ENCODE measurements around the gene FANCC.
"Not testable (repeated sequence)": the region's sequence is repeated elsewhere in the genome, so short reads cannot be mapped to it uniquely, and the experiment has no call there.

FANCC gene

GRCh38 chr9:95225726-95226106, 91.8 kb downstream of the FANCC start:
- DNase-seq: no peak

DNA sequence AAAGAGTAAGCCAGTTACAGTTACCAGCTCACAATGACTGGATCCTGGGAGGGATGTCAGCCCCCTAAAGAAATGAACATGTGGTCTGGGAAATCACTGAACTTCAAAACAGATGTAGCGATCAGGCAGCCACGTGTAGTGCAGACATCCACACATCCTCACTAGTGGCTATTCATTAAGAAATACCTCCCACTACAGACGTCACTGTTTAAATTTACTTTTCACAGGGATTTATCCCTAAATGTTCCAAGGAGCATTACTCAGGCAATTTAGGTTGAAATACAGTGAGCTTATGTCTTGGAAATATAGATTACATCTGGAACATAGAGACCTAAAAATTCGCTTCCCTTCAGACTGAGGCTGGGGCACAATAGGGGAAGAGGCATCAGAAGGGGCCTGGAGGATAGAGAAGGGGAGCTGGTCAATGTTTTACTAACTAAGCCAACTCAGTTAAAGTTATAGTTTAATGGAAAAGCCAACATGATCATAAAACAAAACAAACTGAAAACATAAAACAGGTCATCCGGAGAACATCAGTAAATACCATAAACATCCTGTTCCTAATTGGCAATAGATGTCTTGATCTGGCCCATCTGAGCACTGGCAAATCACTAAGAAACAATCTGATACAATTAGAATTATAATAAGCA, 92.3 kb downstream of the FANCC start:
- no peak for DNase-seq

- no peak for DNase-seq
Observed at GRCh38 chr9:95224376-95225019, 93.0 kb downstream of the FANCC start.

- not testable (repeated sequence) for DNase-seq
Observed at GRCh38 chr9:95220352-95220751, 97.2 kb downstream of the FANCC start.

DNA sequence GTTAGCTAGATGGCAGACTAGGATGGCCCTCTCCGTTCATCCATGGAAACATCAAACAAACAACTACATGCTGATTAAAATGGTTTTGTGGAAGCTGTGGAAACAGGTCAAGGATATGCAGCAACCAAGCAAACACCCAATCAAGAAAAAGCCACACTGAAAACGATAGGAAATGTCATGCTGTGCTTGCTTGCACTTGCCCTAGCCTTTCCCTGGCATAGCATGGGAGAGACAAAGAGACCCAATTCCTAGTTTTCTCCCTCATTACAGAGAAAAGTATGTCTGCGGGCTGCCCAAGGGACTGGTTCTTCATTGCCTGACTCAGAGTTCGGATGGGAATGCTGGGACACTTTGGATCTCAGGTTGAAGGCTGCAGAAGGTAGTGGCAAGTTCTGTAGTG, 98.7 kb downstream of the FANCC start:
- no peak for DNase-seq

DNA sequence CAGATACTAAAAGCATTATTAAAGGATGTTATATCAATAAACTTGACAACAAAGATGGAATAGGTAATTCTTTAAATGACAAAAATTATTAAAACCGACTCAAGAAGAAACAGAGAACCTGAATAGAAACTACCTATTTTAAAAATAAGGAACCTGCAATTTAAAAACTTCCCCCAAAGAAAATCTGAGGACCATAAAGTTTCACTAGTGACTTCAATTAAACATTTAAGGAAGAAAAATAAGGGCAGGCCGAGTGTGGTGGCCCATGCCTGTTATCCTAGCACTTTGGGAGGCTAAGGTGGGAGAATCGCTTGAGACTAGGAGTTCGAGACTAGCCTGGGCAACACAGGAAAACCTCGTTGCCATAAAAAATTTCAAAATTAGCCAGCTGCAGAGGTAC, 99.6 kb downstream of the FANCC start:
- no peak for DNase-seq

- DNase-seq: no peak
Observed at GRCh38 chr9:95215336-95215898, 102.1 kb downstream of the FANCC start.

- DNase-seq: no peak
Observed at GRCh38 chr9:95213117-95213516, 104.4 kb downstream of the FANCC start.

- DNase-seq: no peak
Observed at GRCh38 chr9:95211028-95211427, 106.5 kb downstream of the FANCC start.

GRCh38 chr9:95207403-95207802, 110.1 kb downstream of the FANCC start:
- no peak for DNase-seq

GRCh38 chr9:95206143-95206542, 111.4 kb downstream of the FANCC start:
- no peak for DNase-seq

- no peak for DNase-seq
Observed at GRCh38 chr9:95204710-95205109, 112.8 kb downstream of the FANCC start.

- no peak for DNase-seq
Observed at GRCh38 chr9:95204310-95204709, 113.2 kb downstream of the FANCC start.

DNA sequence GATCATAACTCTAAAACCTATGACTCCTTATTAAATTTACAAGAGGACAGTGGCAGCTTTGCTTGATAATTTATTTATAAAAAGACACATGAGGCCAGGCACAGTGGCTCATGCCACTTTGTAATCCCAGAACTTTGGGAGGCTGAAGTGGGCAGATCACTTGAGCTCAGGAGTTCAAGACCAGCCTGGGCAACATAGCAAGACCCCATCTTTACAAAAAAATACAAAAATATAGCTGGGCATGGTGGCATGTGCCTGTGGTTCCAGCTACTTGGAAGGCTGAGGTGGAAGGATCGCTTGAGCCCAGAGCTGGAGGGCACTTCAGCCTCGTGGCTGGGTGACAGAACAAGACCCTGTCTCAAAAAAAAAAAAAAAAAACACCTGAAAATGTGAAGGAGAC, 114.5 kb downstream of the FANCC start:
- DNase-seq: not testable (repeated sequence)

GRCh38 chr9:95202076-95202681, 115.3 kb downstream of the FANCC start:
- no peak for DNase-seq

GRCh38 chr9:95201206-95201605, 116.3 kb downstream of the FANCC start:
- DNase-seq: no peak

DNA sequence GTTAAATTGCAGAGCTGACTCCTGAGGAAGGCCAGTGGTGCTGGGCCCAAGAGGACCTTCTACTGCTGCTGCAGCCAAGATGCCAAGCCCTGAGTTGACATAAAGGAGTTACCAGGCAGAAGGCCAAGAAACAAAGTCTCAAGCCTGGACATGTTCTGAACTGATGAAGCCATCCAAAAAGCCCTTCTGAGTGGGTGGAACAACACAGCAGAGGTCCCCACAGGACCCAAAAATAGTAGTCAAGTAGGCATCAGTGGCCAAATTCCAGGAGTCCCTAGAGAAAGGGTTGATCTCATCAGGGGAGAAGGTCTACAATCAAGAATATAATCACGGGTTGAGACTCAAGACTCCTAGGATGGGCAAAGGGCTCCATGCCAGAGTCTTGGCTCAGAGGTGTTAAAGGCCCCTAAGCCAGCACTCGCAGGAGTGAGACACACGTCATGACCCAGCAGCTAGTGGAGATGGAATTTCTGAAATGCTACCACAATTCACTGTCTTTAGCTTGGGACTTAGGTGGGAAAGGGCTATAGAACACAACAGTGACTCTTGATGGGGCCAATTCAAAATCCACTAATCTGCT, 119.7 kb downstream of the FANCC start:
- DNase-seq: no peak

- no peak for DNase-seq
Observed at GRCh38 chr9:95193480-95193879, 124.0 kb downstream of the FANCC start.

DNA sequence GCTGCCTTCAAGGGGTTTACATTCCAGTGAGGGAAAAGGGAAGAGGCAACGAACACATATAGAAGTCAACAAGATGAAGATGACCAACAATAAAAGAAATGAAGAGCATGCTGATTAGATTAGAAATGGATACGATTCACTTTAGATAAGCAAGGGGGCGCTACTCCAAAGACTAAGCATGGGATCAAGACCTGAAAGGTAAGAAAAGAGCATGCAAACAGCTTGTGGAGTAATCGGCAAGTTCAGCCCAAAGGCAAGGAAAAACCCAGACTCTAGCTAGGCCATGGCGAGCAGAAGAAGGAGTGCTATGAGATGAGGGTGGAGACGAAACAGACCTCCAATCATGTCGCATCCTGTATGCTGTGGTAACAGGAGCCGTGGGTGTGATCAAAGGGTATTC, 124.4 kb downstream of the FANCC start:
- no peak for DNase-seq

GRCh38 chr9:95192631-95193030, 124.9 kb downstream of the FANCC start:
- no peak for DNase-seq

DNA sequence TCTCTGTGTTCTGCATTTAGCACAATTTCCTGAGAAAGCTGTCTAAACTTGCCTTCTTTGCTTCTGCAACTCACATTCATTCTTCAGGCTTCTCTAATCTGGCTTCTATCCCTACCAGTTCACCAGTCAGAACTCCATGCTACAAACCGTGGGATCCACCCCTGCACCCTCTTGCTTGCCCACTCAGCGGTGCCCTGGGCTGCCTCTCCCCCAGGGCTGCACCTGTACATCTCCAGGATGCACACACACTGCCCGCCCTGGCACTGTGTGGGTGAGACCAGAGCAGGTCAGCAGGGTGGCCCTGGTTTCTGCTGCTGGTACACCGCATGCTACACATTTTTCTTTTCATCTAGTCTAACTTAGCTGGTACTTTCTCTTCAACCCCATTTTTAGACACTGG, 127.1 kb downstream of the FANCC start:
- no peak for DNase-seq

- DNase-seq: no peak
Observed at GRCh38 chr9:95189251-95190098, 128.0 kb downstream of the FANCC start.

GRCh38 chr9:95188459-95188858, 129.1 kb downstream of the FANCC start:
- no peak for DNase-seq
